Measurements from ENCODE around the gene PRKCE. TPM values are rescaled to one million over a fixed set of nuclear protein-coding genes. Genes with fewer than 3 reads are reported as not detected.

PRKCE gene
- total RNA-seq, 1 experiment from 2014 or later, result 1.3 TPM

DNA sequence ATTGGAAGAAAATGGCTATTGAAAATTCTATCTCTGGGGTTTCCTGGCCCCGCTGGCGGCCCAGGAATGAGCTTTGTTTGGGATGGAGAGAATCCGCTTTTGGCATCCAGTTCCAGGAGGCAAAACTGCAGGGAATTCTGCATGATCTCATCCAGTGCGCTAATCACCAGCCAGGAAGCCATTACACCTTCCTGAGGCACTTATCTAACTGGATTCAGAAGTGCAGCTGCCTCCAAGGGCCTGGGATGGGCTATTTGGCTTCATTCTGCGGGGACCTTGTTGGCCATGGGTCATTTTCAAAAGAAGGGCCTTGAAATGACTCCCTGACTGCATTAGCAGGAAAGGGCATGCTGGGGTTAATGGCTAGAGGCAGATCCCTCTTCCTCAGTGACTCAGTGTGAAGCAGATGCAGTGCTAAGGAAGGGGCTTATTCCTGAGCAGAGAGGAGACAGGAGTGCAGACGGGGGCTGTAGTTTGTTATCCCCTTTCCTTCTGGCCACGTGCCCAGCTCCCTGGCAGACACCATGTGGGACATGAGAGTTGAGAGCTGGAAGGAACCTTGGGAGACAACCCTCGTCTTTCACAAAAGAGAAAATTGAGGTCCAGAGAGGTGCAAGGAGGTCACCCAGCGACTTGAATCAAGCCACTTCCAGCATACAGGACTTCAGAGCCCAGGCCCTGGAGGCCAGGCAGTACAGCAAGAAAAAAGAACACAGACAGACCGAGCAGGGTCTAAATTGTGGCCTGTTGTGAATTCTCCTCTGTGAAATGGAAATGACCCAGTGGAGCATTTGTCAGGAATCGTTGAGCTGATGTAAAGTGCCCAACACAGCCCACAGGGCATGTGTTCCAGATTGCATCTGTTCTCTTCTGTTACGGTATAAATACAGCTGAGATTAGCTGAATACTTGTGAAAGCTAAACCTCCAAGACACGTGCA is 161.8 kb downstream of the PRKCE start:
- no CpG with 5 or more reads among the region's 13 CpGs for WGBS (ENCODE audit: extremely low coverage, insufficient read length, low lambda C conversion rate)
- Histone ChIP-seq H3K9me3 (ENCODE audit: control insufficient read depth, low read depth, low read length) (no peaks in the 10 kb centered on the region), H3T11ph (ENCODE audit: low read length) (no peak overlapping the region), H2BK120ac (ENCODE audit: low read depth, low read length, poor library complexity, severe bottlenecking) (no peak overlapping the region), H4K20me1 (ENCODE audit: control insufficient read depth, insufficient read depth, insufficient read length) (no peaks in the 10 kb centered on the region), H2AFZ (ENCODE audit: low read length) (no peak overlapping the region), H2BK5ac (ENCODE audit: insufficient read length, low read length) (no peak overlapping the region), H3K9ac (ENCODE audit: extremely low read depth, insufficient read length, low read length) (no peak overlapping the region), H2BK15ac (ENCODE audit: low read depth, low read length) (no peak overlapping the region), H2BK20ac (ENCODE audit: low read depth, low read length, poor library complexity, severe bottlenecking) (no peak overlapping the region), H3K27me3 (ENCODE audit: insufficient read depth, low read length) (no peaks in the 10 kb centered on the region), H4K91ac (ENCODE audit: insufficient read length, low read depth, low read length) (no peak overlapping the region), H3K4me1 (ENCODE audit: insufficient read depth, low read length) (no peaks in the 10 kb centered on the region), H3K23me2 (ENCODE audit: insufficient read length, low read depth, low read length, poor library complexity, severe bottlenecking) (no peaks in the 10 kb centered on the region), H3K56ac (ENCODE audit: insufficient read length, low read depth, low read length) (no peak overlapping the region), H3K79me2 (ENCODE audit: insufficient read depth, low read length) (no peaks in the 10 kb centered on the region), H3K4ac (ENCODE audit: low read depth, low read length) (no peak overlapping the region), H3K18ac (ENCODE audit: insufficient read length, low read depth, low read length) (no peak overlapping the region), H3K27ac (ENCODE audit: insufficient read length, low read depth, low read length) (no peak overlapping the region), H3K23ac (ENCODE audit: insufficient read length, low read depth, low read length) (no peak overlapping the region), H2AK5ac (ENCODE audit: insufficient read length, low read length) (no peak overlapping the region), H4K8ac (replicated peaks; ENCODE audit: insufficient read length, low read depth, low read length) (peak overlapping the region; percentile 59), H4K5ac (ENCODE audit: insufficient read length, low read depth, low read length) (no peak overlapping the region), H2BK12ac (ENCODE audit: insufficient read length, low read depth, low read length) (no peak overlapping the region), H3K79me1 (ENCODE audit: insufficient read depth, low read depth, low read length, poor library complexity, severe bottlenecking) (no peaks in the 10 kb centered on the region), H3K14ac (ENCODE audit: insufficient read depth, low read length) (no peak overlapping the region), H3K4me2 (ENCODE audit: insufficient read depth, insufficient read length, low read length) (no peak overlapping the region)
- no peaks in the 10 kb centered on the region for H3K9me3 Mint-ChIP-seq
- TF ChIP-seq, protein P1, sequence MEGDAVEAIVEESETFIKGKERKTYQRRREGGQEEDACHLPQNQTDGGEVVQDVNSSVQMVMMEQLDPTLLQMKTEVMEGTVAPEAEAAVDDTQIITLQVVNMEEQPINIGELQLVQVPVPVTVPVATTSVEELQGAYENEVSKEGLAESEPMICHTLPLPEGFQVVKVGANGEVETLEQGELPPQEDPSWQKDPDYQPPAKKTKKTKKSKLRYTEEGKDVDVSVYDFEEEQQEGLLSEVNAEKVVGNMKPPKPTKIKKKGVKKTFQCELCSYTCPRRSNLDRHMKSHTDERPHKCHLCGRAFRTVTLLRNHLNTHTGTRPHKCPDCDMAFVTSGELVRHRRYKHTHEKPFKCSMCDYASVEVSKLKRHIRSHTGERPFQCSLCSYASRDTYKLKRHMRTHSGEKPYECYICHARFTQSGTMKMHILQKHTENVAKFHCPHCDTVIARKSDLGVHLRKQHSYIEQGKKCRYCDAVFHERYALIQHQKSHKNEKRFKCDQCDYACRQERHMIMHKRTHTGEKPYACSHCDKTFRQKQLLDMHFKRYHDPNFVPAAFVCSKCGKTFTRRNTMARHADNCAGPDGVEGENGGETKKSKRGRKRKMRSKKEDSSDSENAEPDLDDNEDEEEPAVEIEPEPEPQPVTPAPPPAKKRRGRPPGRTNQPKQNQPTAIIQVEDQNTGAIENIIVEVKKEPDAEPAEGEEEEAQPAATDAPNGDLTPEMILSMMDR (conservative IDR thresholded peaks at IDR 0.05), result no peak
- peaks cover 47 to 51% of the 10 kb centered on the region in 2 experiments for H3K4me1 Mint-ChIP-seq
- DNase-seq, result no peak
- H3K36me3 Mint-ChIP-seq (ENCODE audit: insufficient read depth in 1 of 3, low read depth in 3 of 3), result no peaks in the 10 kb centered on the region
- no peak overlapping the region for H3K27ac Mint-ChIP-seq
- no peak overlapping the region for H3K4me3 Mint-ChIP-seq
- peaks cover 4% of the 10 kb centered on the region; the same call in 1 of the 2 replicates for H3K27me3 Mint-ChIP-seq (ENCODE audit: low read depth)
